SKM-1 treated with dmso at 0.1 percent for 144 hours (cell line): ENCODE data around the gene CATSPERE.

ENCODE experiments used
- DNase-seq: peaks from one replicate; lab custom pipeline; 2025; ENCODE audit not compliant: unreplicated experiment; lab: John Stamatoyannopoulos, UW

The CATSPERE gene

GRCh38 chr1:244626709-244627108, 165.6 kb downstream of the CATSPERE start:
- no peak for DNase-seq

- peak; percentile 100 for DNase-seq
Measured at GRCh38 chr1:244628789-244629188, 167.7 kb downstream of the CATSPERE start.

GRCh38 chr1:244633140-244633539, 172.1 kb downstream of the CATSPERE start:
- no peak for DNase-seq

GRCh38 chr1:244634546-244634945, 173.5 kb downstream of the CATSPERE start:
- DNase-seq, result peak; percentile 87

GRCh38 chr1:244636488-244637259, 175.6 kb downstream of the CATSPERE start:
- DNase-seq, result no peak

- DNase-seq, result no peak
Measured at GRCh38 chr1:244639561-244639960, 178.5 kb downstream of the CATSPERE start.

GRCh38 chr1:244640917-244641316, 179.8 kb downstream of the CATSPERE start:
- DNase-seq, result no peak

GRCh38 chr1:244642526-244642925, 181.5 kb downstream of the CATSPERE start:
- DNase-seq, result no peak

- DNase-seq, result no peak
Measured at GRCh38 chr1:244642988-244643387, 181.9 kb downstream of the CATSPERE start.

- no peak for DNase-seq
Measured at GRCh38 chr1:244645414-244645813, 184.3 kb downstream of the CATSPERE start.

GRCh38 chr1:244645890-244646289, 184.8 kb downstream of the CATSPERE start:
- no peak for DNase-seq

GRCh38 chr1:244647819-244648218, 186.7 kb downstream of the CATSPERE start:
- no peak for DNase-seq

GRCh38 chr1:244651956-244652622, 191.0 kb downstream of the CATSPERE start:
- DNase-seq, result no peak

GRCh38 chr1:244652623-244653438, 191.8 kb downstream of the CATSPERE start, which contains the start of gene DESI2:
DESI2 (plus strand) TSS chr1:244653126; CDS start chr1:244653314, 188 bp downstream.
- peak; percentile 100 for DNase-seq

- no peak for DNase-seq
Measured at GRCh38 chr1:244653439-244654107, 192.5 kb downstream of the CATSPERE start.

GRCh38 chr1:244654108-244655038, 193.3 kb downstream of the CATSPERE start:
- no peak for DNase-seq

GRCh38 chr1:244655186-244655585, 194.1 kb downstream of the CATSPERE start:
- no peak for DNase-seq

GRCh38 chr1:244657421-244657820, 196.3 kb downstream of the CATSPERE start:
- no peak for DNase-seq

- DNase-seq, result no peak
Measured at GRCh38 chr1:244659694-244660093, 198.6 kb downstream of the CATSPERE start.

- DNase-seq, result no peak
Measured at GRCh38 chr1:244660595-244660994, 199.5 kb downstream of the CATSPERE start.
